Mesothelial cell of epicardium (in vitro differentiated cells): ENCODE measurements around the gene GLRX5. TPM values are rescaled to one million over a fixed set of nuclear protein-coding genes. Genes with fewer than 3 reads are reported as not detected.
A peak's percentile ranks its signal among the peaks of the same experiment; 100 is the strongest.

ENCODE experiments used
- DNase-seq, 2 experiments: peaks; one replicate each; pipeline ENCODE4 v3.0.0; 2021; ENCODE audit warnings: low spot score in 2 of 2; ENCODE audit not compliant: unreplicated experiment in 2 of 2
- H3K27ac Mint-ChIP-seq: 2 replicates; pipeline ENCODE4 v1.8.0; 2021; ENCODE audit warnings: mixed read lengths
- H3K27me3 Mint-ChIP-seq: 2 replicates; pipeline ENCODE4 v1.8.0; 2021; ENCODE audit warnings: low read depth, mixed read lengths
- H3K36me3 Mint-ChIP-seq: 2 replicates; pipeline ENCODE4 v1.8.0; 2021; ENCODE audit warnings: mixed read lengths
- H3K4me1 Mint-ChIP-seq: 2 replicates; pipeline ENCODE4 v1.8.0; 2021; ENCODE audit warnings: mixed read lengths
- H3K4me3 Mint-ChIP-seq: 2 replicates; pipeline ENCODE4 v1.8.0; 2021; ENCODE audit warnings: mild to moderate bottlenecking, moderate library complexity, mixed read lengths
- H3K9me3 Mint-ChIP-seq: 2 replicates; pipeline ENCODE4 v1.8.0; 2021; ENCODE audit warnings: mixed read lengths
- CTCF ChIP-seq: fragments of 200-600 bp; sonication (generic); IDR thresholded peaks from one replicate; pipeline ENCODE4 v1.5.0; 2021; ENCODE audit warnings: antibody characterized with exemption; ENCODE audit not compliant: unreplicated experiment
- total RNA-seq: library from RNA; stranded (reverse); gene quantifications from 3 replicates; pipeline ENCODE4 v1.2.1, GENCODE V29; 2021

GLRX5 gene
- total RNA-seq = 35.6 to 38.5 TPM (median 38.4 TPM) in 3 replicates

- peak; percentile 96 to 97 for DNase-seq
- Mint-ChIP-seq H3K27ac (peak within 1 kb of the TSS; percentile 97), H3K36me3 (peaks cover 4% of the 10 kb centered on the region), H3K27me3 (no peaks in the 10 kb centered on the region), H3K4me1 (peaks cover 59% of the 10 kb centered on the region), H3K9me3 (no peaks in the 10 kb centered on the region), H3K4me3 (peak within 1 kb of the TSS; percentile 82)
- TF ChIP-seq CTCF = peak; percentile 16
These were observed at the start of gene GLRX5 for GRCh38 chr14:95534299-95535225. Gene GLRX5 (plus strand): TSS chr14:95535050. CDS start chr14:95535090, 40 bp downstream.

GRCh38 chr14:95485222-95485819 lies 49.5 kb upstream of the GLRX5 start:
- no peak for TF ChIP-seq CTCF
- Mint-ChIP-seq H3K27me3 (peaks cover 36% of the 10 kb centered on the region), H3K27ac (no peak overlapping the region), H3K4me3 (no peak overlapping the region), H3K9me3 (no peaks in the 10 kb centered on the region), H3K36me3 (no peaks in the 10 kb centered on the region), H3K4me1 (no peaks in the 10 kb centered on the region)
- DNase-seq = no peak

- Mint-ChIP-seq H3K27ac (no peak overlapping the region), H3K36me3 (no peaks in the 10 kb centered on the region), H3K9me3 (peaks cover 10% of the 10 kb centered on the region), H3K27me3 (peaks cover 31% of the 10 kb centered on the region), H3K4me1 (no peaks in the 10 kb centered on the region), H3K4me3 (no peak overlapping the region)
- no peak for TF ChIP-seq CTCF
- no peak for DNase-seq
These were observed 47.8 kb upstream of the GLRX5 start for GRCh38 chr14:95486875-95487668.

GRCh38 chr14:95487669-95488084 lies 47.2 kb upstream of the GLRX5 start:
- no peaks in the 10 kb centered on the region for H3K36me3 Mint-ChIP-seq
- no peaks in the 10 kb centered on the region for H3K4me1 Mint-ChIP-seq
- no peak overlapping the region for H3K4me3 Mint-ChIP-seq
- H3K27me3 Mint-ChIP-seq = peaks cover 31% of the 10 kb centered on the region
- no peak overlapping the region for H3K27ac Mint-ChIP-seq
- peaks cover 14% of the 10 kb centered on the region for H3K9me3 Mint-ChIP-seq
- no peak for TF ChIP-seq CTCF
- DNase-seq = no peak

- no peak for TF ChIP-seq CTCF
- DNase-seq = no peak
- peaks cover 14% of the 10 kb centered on the region for H3K9me3 Mint-ChIP-seq
- H3K27me3 Mint-ChIP-seq = peaks cover 33% of the 10 kb centered on the region
- no peak overlapping the region for H3K4me3 Mint-ChIP-seq
- H3K36me3 Mint-ChIP-seq = no peaks in the 10 kb centered on the region
- no peak overlapping the region for H3K27ac Mint-ChIP-seq
- H3K4me1 Mint-ChIP-seq = no peaks in the 10 kb centered on the region
These were observed 46.3 kb upstream of the GLRX5 start for GRCh38 chr14:95488376-95489213.
